ENCODE measurements around the gene TCF4.

The TCF4 gene

DNA sequence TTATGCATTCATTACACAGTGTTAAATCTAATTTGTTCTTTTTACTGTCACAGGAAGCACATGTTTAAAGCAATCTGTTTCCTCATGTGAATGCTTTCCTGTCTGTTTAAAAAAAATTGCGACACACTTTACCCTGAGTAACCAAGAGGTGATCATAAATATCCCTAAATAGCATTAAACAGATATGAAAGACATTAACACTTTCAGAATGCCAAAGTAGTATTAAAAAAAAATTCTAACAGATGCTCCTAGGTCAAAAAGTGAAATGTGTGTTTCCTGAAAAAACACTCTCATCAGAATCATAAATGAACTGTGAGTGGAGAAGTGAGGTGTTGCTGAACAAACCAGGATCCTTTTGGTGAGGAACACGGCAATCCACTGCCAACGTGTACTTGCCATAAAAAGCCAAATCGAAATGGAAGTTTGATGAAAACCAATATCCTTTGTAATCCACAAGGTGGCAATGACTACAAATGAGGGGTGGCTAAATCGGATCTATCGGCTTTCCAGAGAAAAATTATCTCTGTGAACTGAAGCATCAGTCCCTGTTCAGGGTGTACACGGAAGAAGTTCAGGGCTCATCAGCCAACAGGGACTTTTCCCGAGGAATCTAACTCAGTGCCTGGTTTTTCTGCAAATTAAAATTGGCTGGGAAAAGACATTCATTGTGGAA is 248.9 kb downstream of the TCF4 start:
- no peak overlapping the region for H3K4me3 ChIP-seq (ENCODE audit: low read length)
- TF ChIP-seq, protein P1, sequence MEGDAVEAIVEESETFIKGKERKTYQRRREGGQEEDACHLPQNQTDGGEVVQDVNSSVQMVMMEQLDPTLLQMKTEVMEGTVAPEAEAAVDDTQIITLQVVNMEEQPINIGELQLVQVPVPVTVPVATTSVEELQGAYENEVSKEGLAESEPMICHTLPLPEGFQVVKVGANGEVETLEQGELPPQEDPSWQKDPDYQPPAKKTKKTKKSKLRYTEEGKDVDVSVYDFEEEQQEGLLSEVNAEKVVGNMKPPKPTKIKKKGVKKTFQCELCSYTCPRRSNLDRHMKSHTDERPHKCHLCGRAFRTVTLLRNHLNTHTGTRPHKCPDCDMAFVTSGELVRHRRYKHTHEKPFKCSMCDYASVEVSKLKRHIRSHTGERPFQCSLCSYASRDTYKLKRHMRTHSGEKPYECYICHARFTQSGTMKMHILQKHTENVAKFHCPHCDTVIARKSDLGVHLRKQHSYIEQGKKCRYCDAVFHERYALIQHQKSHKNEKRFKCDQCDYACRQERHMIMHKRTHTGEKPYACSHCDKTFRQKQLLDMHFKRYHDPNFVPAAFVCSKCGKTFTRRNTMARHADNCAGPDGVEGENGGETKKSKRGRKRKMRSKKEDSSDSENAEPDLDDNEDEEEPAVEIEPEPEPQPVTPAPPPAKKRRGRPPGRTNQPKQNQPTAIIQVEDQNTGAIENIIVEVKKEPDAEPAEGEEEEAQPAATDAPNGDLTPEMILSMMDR (IDR thresholded peaks at IDR 0.05; ENCODE audit: insufficient read depth, low read depth, low read length, missing control alignments): no peak
- no peak for DNase-seq (ENCODE audit: low read depth)

DNA sequence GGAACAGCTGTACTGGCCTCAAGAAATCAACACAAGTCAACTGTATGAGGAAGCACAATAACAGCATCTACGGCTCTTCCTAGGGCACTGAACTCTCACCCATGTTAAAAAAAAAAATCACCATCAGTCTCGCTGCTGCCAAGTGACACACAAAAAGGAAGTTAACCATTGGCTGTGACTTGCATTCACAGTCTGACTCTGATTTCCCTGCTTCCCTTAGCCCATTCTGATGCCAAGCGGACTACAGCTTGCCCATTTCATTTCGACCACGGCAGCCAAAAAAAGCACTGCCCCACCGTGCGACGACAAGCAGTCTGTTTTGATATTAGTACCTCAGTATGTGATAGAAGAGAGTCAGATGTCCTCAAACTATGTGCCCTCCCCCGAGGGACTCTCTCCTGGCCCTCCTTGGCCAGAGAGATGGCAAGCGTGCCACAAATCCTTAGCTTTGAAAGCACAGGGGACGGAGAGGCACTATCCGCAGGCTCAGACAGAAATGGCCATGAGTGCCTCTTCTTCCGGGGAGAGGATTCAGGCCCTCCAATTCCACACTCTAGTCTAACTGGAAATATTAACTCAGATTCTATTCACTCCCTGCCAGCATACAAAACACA is 250.0 kb downstream of the TCF4 start:
- H3K4me3 ChIP-seq (ENCODE audit: low read length): no peak overlapping the region
- DNase-seq (ENCODE audit: low read depth): no peak
- TF ChIP-seq, protein P1 (IDR thresholded peaks at IDR 0.05; ENCODE audit: insufficient read depth, low read depth, low read length, missing control alignments): no peak

DNA sequence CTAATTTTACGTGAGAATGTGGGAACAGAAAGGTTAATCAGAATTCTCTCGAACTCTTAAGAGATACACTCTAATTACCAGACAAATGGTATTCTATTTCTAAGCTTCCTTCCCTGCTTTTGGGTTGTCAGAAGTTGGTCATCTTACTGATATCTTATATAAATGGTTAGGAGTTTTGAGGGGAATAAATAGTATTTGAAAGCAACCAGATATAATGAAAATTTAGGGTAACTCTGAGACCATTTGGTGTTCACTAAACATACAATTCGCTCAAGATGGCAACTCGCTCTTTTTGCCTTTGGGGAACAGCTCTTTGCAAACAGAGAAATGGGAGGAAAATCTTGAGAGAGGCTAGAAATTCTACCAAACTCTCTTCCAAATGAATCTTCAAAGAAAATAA is 250.9 kb downstream of the TCF4 start:
- TF ChIP-seq, protein P1 (IDR thresholded peaks at IDR 0.05; ENCODE audit: insufficient read depth, low read depth, low read length, missing control alignments): no peak
- no peak for DNase-seq (ENCODE audit: low read depth)
- no peak overlapping the region for H3K4me3 ChIP-seq (ENCODE audit: low read length)

DNA sequence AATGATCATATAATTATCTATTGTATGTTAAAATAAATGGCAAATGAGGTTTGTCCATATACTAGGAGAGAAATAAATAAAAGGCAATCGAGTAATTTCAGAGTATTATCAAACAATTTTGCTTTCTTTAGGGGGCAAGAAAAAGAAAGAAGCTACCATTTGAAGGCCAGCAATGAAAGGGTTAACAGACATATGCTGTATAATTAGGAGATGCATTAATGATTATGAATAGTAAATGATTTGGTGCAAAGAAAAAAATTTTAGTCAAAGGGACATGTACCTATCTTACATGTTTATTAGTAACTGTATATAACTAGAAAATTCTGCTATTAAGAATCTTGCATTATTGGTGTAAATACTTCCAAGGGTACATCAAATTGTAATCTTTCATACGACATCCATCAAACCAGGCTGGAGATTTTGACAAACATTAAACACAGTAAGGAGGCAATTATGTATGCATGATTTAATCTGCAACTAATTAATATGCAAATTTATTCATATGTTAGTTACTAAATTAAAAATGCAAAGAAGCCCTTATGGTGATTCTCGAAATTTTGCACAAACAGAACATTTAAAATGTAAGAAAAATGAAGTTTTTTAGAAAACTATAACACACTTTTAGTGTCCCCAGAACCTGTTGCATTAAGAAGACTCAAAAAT is 251.4 kb downstream of the TCF4 start:
- DNase-seq (ENCODE audit: low read depth): no peak
- TF ChIP-seq, protein P1 (IDR thresholded peaks at IDR 0.05; ENCODE audit: insufficient read depth, low read depth, low read length, missing control alignments): no peak
- H3K4me3 ChIP-seq (ENCODE audit: low read length): no peak overlapping the region

DNA sequence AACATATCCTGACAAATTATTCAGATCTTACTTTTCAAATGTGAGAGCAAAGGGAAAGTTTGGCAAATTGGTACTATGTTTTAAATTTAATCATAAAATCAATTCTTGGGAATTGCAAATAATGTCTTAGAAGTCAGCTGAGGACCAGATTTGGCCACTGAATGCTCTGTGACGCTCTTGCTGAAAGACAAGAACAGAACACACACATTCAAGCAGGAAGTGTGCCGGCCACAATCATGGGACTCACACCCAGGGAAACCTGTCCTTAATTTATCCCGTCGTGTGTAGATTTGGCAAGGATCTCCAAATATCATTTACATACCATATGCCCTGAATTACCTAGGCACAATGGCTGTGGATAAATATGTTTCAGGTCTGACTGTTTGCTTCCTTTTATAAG is 253.1 kb downstream of the TCF4 start:
- H3K4me3 ChIP-seq (ENCODE audit: low read length): no peak overlapping the region
- TF ChIP-seq, protein P1 (IDR thresholded peaks at IDR 0.05; ENCODE audit: insufficient read depth, low read depth, low read length, missing control alignments): no peak
- DNase-seq (ENCODE audit: low read depth): peak; percentile 2

DNA sequence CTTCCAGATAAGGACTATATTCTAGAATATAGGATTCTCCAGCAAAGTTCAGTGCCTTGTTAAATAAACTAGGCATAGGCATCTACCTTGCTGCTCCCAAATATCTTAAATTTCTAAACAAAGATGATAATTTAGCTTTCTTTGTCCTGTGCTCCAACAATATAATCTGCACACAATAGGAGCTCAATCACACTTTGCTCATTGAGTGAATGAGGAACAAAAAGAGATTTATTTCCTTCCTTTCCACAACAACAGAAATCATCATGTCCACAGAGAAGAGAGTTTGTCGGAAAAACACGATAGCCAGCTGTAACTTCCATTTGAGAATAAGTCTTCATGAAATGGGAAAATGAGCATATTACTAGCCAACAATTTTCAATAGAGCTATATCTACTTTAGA is 256.7 kb downstream of the TCF4 start:
- TF ChIP-seq, protein P1 (IDR thresholded peaks at IDR 0.05; ENCODE audit: insufficient read depth, low read depth, low read length, missing control alignments): no peak
- DNase-seq (ENCODE audit: low read depth): no peak
- H3K4me3 ChIP-seq (ENCODE audit: low read length): no peak overlapping the region

Measured in epithelial cell of esophagus (primary cell).